Tibial nerve (tissue), 4 donors: Measurements from ENCODE around the gene TNS3.

Experiments
- EP300 ChIP-seq, 2 donors: sonication (generic); formaldehyde crosslinking; IDR thresholded peaks; one replicate each; pipeline ENCODE4 v1.6.1; 2017; ENCODE audit warnings: antibody characterized with exemption in 2 of 2, mild to moderate bottlenecking in 1 of 2
- POLR2A ChIP-seq, 2 donors: fragments of 450-650 bp; IDR thresholded peaks; one replicate each; pipeline ENCODE4 v1.6.1; 2017; ENCODE audit warnings: antibody characterized with exemption in 2 of 2, mild to moderate bottlenecking in 2 of 2, moderate library complexity in 2 of 2
- TF ChIP-seq, protein P1 (sequence below), 5 experiments: fragments of 200-600 bp in 3 of 5; fragments of 450-650 bp in 2 of 5; sonication (generic) in 3 of 5; IDR thresholded peaks; one replicate each; pipeline ENCODE4 v1.5.1; 2016 to 2019; ENCODE audit warnings: antibody characterized with exemption in 5 of 5, mild to moderate bottlenecking in 3 of 5, moderate library complexity in 2 of 5

DNA sequence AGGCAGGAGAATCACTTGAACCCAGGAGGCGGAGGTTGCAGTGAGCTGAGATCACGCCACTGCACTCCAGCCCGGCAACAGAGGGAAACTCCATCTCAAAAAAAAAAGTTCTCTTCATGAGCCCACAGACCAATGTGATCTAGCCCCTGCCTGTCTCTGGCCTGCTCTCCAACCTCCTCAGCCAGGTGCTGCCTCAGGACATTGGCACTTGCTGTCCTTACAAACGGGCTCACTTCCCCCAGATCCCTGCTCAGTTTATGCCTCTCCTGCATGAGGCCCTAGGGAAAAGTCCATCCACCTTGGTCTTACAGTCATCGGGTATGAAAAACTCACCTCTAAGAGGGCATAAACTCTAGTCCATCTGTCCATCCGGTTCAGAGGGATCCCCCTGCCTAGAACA is 32.5 kb downstream of the TNS3 start:
- TF ChIP-seq, protein P1, sequence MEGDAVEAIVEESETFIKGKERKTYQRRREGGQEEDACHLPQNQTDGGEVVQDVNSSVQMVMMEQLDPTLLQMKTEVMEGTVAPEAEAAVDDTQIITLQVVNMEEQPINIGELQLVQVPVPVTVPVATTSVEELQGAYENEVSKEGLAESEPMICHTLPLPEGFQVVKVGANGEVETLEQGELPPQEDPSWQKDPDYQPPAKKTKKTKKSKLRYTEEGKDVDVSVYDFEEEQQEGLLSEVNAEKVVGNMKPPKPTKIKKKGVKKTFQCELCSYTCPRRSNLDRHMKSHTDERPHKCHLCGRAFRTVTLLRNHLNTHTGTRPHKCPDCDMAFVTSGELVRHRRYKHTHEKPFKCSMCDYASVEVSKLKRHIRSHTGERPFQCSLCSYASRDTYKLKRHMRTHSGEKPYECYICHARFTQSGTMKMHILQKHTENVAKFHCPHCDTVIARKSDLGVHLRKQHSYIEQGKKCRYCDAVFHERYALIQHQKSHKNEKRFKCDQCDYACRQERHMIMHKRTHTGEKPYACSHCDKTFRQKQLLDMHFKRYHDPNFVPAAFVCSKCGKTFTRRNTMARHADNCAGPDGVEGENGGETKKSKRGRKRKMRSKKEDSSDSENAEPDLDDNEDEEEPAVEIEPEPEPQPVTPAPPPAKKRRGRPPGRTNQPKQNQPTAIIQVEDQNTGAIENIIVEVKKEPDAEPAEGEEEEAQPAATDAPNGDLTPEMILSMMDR (IDR thresholded peaks at IDR 0.05) = no peak
- TF ChIP-seq EP300 (IDR thresholded peaks at IDR 0.05) = no peak
- no peak for TF ChIP-seq POLR2A (IDR thresholded peaks at IDR 0.05)
